Measurements from ENCODE around the gene DNMT3A. TPM values are rescaled to one million over a fixed set of nuclear protein-coding genes. Genes with fewer than 3 reads are reported as not detected.

The DNMT3A gene
- total RNA-seq, 2 experiments from 2014 or later, result 59.9 to 70.1 TPM

DNA sequence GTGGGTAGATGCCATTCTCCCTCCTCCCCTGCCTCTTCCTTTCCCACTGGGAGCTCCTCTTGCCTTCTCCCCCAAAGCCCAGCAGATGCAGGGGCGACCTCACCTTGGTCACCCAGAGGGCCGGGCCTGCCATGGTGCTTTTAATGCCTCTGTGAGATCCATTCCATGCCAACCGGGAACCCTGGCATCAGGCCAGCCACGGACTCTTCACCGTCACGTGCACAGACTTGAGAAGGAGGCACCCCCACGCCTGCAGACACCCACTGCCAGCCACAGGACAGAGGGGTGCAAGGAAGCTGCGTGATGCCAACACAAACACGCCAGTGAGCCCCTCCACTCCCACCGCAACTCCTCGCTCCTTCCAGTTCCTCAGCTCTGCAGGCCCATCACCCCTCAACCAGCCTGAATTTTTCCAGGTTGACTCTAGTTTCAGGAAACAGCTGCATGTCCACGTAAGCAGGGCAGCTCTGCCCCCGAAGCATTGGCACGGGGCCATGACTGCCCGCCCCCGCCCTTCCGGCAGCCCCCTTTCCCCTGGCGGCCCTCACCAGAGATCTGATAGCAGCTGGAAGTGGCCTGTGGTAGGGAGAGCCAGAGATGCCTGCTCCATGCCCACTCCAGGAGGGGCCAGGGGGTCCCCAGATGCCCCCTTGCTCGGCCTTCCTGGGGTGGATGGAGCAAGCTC is 50.8 kb downstream of the DNMT3A start:
- Mint-ChIP-seq H3K36me3 (peaks cover 3% of the 10 kb centered on the region), H3K4me3 (no peak overlapping the region), H3K27ac (no peak overlapping the region), H3K9me3 (ENCODE audit: low read depth) (no peaks in the 10 kb centered on the region), H3K4me1 (peaks cover 53% of the 10 kb centered on the region), H3K27me3 (no peaks in the 10 kb centered on the region)
- CTCF ChIA-PET, result interaction anchor here (1.2 to 8.0 kb wide), 2 partner anchors 13 to 32 kb away, joined by 3 to 65 read pairs; no protein-coding TSS in a partner anchor
- no peak for ATAC-seq
- DNase-seq, result no peak

DNA sequence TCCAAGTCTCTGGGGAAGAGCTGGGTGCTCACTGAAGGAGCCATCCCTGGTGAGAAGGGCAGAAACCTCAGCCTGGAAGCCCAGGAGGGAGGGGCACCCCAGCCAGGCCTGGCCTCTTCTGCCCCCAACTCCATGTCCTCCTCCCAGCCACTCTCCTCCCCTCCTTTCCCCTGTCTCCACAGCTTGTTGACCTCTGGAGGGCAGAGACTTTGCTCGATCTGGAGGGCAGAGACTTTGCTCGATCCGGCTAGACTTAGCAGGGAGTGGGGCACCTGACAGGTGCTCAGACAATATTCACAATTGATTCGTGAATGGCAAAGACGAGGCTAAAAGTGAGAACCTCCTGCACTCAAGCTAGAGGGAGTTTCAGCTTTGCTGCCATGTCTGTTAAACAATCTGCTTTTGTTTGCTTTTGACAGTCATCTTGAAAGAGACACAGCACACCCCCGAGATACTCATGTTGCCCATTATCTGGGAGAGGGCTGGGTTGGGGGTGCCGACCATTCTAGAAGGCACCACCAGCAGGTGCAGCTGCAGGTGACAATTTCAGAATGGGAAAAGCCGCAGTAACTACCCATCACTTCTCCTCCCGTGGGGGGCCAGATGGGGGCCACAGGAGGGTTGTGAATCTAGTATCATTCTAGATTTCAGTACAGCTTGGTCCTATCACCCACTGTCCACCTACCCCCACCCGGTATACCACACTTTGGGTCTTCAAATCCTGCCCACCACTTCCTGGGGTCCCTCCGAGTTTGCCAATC is 54.8 kb downstream of the DNMT3A start:
- H3K27me3 Mint-ChIP-seq, result no peaks in the 10 kb centered on the region
- CTCF ChIA-PET, result interaction anchor here (1.2 to 3.6 kb wide), 8 partner anchors 9 to 280 kb away, joined by 3 to 18 read pairs (median 10); no protein-coding TSS in a partner anchor
- peak overlapping the region; percentile 98 for H3K27ac Mint-ChIP-seq
- peaks cover 37% of the 10 kb centered on the region for H3K4me1 Mint-ChIP-seq
- H3K36me3 Mint-ChIP-seq, result peaks cover 6% of the 10 kb centered on the region
- ATAC-seq, result no peak
- peak overlapping the region; percentile 61 for H3K4me3 Mint-ChIP-seq
- no peak for DNase-seq
- no peaks in the 10 kb centered on the region for H3K9me3 Mint-ChIP-seq (ENCODE audit: low read depth)

DNA sequence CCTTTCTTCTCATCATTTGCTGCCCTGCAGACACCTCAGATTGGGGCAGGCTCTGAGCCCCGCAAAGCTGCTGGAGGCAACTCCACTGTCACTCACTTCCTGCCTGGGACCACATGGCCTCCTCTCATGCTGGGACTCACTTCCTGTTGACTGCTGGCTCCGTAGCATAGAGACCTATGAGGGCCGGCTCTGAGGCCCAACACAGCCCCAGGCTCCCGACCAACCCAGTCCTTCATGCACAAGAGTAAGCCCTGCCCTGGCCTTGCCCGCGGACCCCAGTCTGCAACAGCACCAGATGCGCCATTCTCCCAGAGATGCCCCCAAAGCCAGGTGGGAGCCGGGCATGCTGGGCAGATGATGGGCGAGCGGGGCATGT is 55.7 kb downstream of the DNMT3A start:
- H3K4me1 Mint-ChIP-seq, result peaks cover 36% of the 10 kb centered on the region
- peaks cover 9% of the 10 kb centered on the region for H3K36me3 Mint-ChIP-seq
- ATAC-seq, result peak; percentile 100
- peak overlapping the region; percentile 61 for H3K4me3 Mint-ChIP-seq
- H3K27ac Mint-ChIP-seq, result peak overlapping the region; percentile 98
- CTCF ChIA-PET, result interaction anchor here (1.2 to 3.6 kb wide), 9 partner anchors 8 to 281 kb away, joined by 3 to 18 read pairs (median 7); no protein-coding TSS in a partner anchor
- no peaks in the 10 kb centered on the region for H3K9me3 Mint-ChIP-seq (ENCODE audit: low read depth)
- no peaks in the 10 kb centered on the region for H3K27me3 Mint-ChIP-seq
- peak; percentile 92 for DNase-seq

DNA sequence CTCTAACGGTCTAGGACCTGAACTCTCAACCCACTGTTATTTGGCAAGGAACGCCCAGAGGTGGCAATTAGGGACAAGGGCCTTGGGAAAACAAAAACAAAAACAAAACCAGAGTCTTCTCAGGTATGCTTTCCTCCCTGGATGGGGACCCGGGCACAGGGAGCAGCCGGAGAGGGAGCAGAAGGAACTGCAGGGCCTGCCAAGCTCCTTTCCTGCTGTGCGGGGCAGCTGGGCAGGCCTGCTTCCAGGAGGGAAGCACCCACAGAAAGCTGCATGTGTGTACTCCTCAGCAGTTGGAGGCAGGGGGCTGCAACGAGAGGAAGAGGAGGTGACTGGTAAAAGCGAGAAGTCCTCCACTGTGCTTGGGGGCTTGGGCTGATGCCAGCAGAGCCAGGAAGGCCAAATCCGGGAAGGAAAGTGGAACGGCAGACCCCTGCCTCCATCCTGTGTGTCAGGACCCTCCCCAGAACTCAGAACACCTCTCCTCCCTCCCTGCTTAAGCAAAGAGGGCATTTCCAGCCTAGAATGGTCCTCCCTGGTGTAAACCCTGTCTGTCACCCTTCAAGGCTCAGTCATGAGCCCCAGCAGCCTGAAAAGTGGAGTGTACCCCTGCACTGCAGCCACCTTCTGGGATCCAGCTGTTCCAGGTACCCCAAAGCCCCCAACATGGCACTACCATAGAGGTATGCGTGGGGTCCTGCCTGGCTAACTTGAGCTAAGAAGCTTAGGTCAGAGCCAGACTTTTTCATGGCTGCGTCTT is 56.3 kb downstream of the DNMT3A start:
- DNase-seq (no peak), ATAC-seq (peak; percentile 37)
- peaks cover 36% of the 10 kb centered on the region for H3K4me1 Mint-ChIP-seq
- H3K27me3 Mint-ChIP-seq, result no peaks in the 10 kb centered on the region
- peak overlapping the region; percentile 98 for H3K27ac Mint-ChIP-seq
- no peaks in the 10 kb centered on the region for H3K9me3 Mint-ChIP-seq (ENCODE audit: low read depth)
- H3K36me3 Mint-ChIP-seq, result peaks cover 12% of the 10 kb centered on the region
- H3K4me3 Mint-ChIP-seq, result peak overlapping the region; percentile 61
- CTCF ChIA-PET, result interaction anchor here (1.0 to 3.6 kb wide), 8 partner anchors 7 to 77 kb away, joined by 3 to 18 read pairs (median 10); no protein-coding TSS in a partner anchor

DNA sequence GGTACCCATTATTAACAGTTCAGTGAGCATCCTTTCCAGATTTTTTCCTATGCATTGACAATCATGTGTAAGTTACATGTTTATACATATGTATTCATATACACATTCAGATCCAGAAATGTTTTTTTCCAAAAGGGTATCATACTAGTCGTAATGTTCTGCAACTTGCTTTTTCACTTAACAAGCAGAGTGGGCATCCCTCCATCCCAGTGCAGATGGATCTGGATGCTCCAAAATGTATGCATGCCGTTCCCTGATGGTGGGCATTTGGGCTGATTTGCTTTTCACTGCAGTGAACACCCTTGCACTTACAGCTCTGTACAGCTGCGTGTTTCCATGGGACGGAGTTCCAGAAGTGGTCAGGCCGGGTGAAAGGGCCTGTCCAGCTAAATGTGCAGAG is 57.0 kb downstream of the DNMT3A start:
- Mint-ChIP-seq H3K9me3 (ENCODE audit: low read depth) (no peaks in the 10 kb centered on the region), H3K27ac (peak overlapping the region; percentile 98), H3K4me1 (peaks cover 41% of the 10 kb centered on the region), H3K4me3 (no peak overlapping the region), H3K36me3 (peaks cover 14% of the 10 kb centered on the region), H3K27me3 (no peaks in the 10 kb centered on the region)
- no peak for DNase-seq
- ATAC-seq, result no peak
- CTCF ChIA-PET, result interaction anchor here (1.0 to 3.6 kb wide), 4 partner anchors 9 to 56 kb away, joined by 3 to 18 read pairs (median 10); no protein-coding TSS in a partner anchor

DNA sequence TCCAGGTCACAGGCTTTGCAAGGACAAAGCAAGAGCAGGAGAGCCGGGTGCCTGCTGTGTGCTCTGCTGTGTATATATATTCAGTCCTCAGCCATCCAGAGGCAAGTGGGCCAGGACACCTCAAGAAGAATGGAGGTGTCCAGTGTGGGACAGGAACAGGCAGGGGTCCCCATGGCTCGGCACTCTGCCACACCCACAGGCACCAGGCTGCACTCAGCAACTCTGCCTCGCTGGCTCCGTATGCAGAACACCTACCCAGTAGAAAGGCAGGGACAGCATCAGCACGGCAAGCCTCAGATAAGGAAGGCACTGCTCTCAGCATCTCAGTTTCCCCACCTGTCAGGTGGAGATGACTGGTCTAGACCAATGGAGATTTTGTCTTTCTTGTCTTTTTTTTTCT is 57.8 kb downstream of the DNMT3A start:
- DNase-seq, result no peak

DNA sequence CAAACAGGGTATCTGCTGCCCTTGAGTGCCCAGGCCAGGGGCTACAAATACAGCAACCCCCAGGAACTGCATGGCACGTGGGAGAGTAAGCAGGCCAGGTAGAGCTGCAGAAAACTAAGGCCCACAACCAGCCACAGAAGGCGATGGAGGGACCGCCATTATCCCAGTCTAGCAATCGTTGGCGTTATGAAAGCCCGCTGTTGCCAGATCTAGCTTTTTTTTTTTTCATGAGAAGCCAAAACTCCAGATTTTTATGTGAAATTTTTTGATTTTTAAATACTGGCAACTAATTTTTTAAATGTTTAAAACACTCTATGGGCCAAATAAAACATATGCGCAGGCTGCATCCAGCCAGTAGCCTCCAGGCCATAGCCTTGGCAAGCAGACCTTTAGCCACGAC is 59.8 kb downstream of the DNMT3A start:
- peaks cover 14% of the 10 kb centered on the region for H3K36me3 Mint-ChIP-seq
- ATAC-seq (no peak), DNase-seq (no peak)
- CTCF ChIA-PET, result no interaction called here
- H3K4me3 Mint-ChIP-seq, result no peak overlapping the region
- no peak overlapping the region for H3K27ac Mint-ChIP-seq
- peaks cover 56% of the 10 kb centered on the region for H3K4me1 Mint-ChIP-seq
- no peaks in the 10 kb centered on the region for H3K9me3 Mint-ChIP-seq (ENCODE audit: low read depth)
- no peaks in the 10 kb centered on the region for H3K27me3 Mint-ChIP-seq

More for the DNA sequence above, 57.8 kb downstream of the DNMT3A start:
- CTCF ChIA-PET, result interaction anchor here (1.8 kb wide), 1 partner anchor 20 kb away, joined by 4 read pairs; no protein-coding TSS in a partner anchor
- Mint-ChIP-seq H3K36me3 (peaks cover 14% of the 10 kb centered on the region), H3K9me3 (ENCODE audit: low read depth) (no peaks in the 10 kb centered on the region), H3K27me3 (no peaks in the 10 kb centered on the region), H3K27ac (no peak overlapping the region), H3K4me3 (no peak overlapping the region), H3K4me1 (peaks cover 49% of the 10 kb centered on the region)
- no peak for ATAC-seq

DNA sequence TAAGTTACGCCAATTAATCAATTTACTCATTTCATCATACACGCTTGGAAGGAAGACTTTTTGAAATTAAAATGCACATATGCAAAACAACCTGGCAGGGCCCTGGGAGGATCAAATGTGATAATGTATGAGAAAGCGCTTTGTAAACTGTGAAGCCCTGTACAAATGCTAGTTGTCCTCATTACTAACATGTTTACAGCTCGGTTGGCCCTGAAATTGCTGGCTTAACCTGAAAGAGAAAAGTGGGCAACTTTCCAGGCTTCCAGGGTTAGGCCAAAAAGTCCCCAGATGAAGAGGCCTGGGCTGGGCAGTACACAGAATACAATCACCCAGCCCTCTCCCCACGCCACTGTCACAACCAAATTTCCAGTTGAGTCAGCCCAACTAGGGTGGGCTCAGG is 60.2 kb downstream of the DNMT3A start:
- peaks cover 14% of the 10 kb centered on the region for H3K36me3 Mint-ChIP-seq
- CTCF ChIA-PET, result no interaction called here
- no peak for ATAC-seq
- H3K27ac Mint-ChIP-seq, result no peak overlapping the region
- H3K27me3 Mint-ChIP-seq, result no peaks in the 10 kb centered on the region
- H3K9me3 Mint-ChIP-seq (ENCODE audit: low read depth), result no peaks in the 10 kb centered on the region
- DNase-seq, result no peak
- peaks cover 55% of the 10 kb centered on the region for H3K4me1 Mint-ChIP-seq
- H3K4me3 Mint-ChIP-seq, result no peak overlapping the region

DNA sequence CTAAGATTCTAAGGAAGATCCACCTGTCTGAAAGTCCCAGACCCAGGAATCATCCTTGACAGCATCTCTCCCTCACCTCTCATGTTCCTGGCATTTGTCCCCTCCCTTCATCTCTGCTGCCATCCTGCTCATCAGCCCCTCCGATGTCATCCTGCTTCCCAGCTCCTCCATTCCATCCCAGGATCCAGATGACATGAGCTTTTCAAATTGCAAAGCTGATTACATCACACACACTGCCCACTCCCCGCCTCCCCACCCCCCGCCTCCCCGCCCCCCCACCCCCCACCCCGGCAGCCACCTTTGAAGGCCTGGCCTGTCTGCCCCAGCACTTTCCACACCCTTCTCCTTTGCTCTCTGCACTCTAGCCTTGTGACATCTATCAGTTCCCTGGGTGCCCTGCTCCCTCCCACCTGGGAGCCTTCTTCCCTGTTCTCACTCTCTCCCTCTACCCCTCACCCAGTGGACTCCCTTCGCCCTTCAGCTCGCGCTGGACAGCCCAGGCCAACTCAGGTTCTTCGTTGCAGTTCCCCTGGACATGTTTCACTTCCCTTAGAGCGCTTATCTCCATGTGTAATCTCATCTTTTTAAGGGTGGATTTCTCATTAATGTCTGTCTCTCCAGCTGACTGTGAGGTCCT is 61.6 kb downstream of the DNMT3A start:
- ATAC-seq, result no peak
- H3K27me3 Mint-ChIP-seq, result no peaks in the 10 kb centered on the region
- CTCF ChIA-PET, result interaction anchor here (0.8 to 5.2 kb wide), 4 partner anchors 12 to 96 kb away, joined by 3 to 65 read pairs (median 4); no protein-coding TSS in a partner anchor
- H3K27ac Mint-ChIP-seq, result peak overlapping the region; percentile 92
- no peak overlapping the region for H3K4me3 Mint-ChIP-seq
- peaks cover 55% of the 10 kb centered on the region for H3K4me1 Mint-ChIP-seq
- no peak for DNase-seq
- peaks cover 13% of the 10 kb centered on the region for H3K36me3 Mint-ChIP-seq
- no peaks in the 10 kb centered on the region for H3K9me3 Mint-ChIP-seq (ENCODE audit: low read depth)

DNA sequence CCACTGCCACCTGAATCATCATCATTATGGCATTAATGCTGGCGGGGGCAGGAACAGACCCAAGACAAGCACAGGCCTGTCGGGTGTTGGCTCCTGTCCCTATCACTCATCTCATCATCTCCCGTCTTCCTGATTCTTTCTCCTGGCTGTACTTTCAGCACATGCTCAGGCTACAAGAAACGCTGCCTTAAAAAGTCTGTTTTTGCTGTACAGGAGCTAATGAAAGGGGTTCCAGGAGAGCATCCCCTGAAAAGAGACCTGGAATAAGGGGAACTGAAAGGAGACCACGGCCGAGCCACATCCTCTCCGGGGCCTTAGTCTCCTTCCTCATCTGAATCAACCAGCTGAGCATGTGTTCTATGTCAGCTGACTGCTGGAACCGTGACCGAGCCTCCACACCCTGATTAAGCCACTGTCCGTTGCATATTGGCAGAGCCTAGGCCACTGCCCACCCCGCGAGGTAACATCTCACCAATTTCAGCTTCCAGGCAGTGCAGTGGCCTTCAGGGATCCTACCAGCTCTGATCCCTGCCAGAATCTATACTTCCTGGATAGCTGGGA is 62.6 kb downstream of the DNMT3A start:
- no peaks in the 10 kb centered on the region for H3K27me3 Mint-ChIP-seq
- CTCF ChIA-PET, result interaction anchor here (0.6 to 5.2 kb wide), 8 partner anchors 12 to 245 kb away, joined by 3 to 65 read pairs (median 4); no protein-coding TSS in a partner anchor
- ATAC-seq, result no peak
- H3K4me1 Mint-ChIP-seq, result peaks cover 56% of the 10 kb centered on the region
- H3K9me3 Mint-ChIP-seq (ENCODE audit: low read depth), result no peaks in the 10 kb centered on the region
- peak overlapping the region; percentile 92 for H3K27ac Mint-ChIP-seq
- no peak overlapping the region for H3K4me3 Mint-ChIP-seq
- DNase-seq, result no peak
- H3K36me3 Mint-ChIP-seq, result peaks cover 11% of the 10 kb centered on the region

DNA sequence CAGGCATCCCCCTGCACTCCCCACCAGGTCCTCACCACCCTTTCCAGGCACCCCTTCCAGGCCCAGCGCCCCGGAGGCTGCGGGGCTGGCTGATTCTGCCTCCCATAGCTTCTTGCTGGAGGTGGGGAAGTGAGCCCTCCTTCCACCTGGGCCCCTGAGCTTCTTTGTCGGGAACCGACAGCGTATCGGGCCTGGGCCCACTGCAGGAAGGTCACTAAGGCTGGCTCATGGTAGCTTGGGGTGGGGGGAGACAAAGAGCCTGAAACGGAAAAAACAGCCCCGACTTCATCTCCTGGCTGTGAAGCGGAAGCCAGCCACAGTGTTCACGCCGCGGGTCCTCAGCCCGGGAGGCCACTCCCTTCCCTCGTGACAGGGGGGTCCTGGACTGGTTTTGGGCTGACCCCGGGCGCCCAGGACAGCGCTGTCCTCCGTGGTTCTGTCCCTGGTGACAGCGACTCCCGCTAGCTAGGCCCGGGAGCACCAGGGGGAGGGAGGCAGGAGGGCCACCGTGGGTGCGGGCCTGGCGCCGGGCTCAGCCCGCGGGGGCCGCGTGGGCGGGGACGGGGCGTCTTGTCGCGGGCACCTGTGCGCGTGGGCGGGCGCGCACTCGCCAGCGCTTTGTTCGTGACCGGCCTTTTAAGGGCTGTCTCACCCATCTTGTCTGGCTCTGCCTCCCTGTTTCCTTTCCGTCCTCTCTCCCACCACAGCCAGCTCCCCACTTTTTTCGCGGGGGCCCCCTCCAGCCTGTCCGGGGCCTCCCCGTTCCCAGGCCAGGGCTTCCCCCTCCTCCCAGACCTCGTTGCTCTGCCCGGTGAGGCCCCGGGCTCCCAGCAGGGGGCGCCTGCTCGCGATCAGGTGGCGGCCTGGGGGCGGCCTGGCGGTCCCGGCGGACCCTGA is 64.9 kb downstream of the DNMT3A start:
- DNase-seq (peak; percentile 84), ATAC-seq (peak; percentile 79)
- CTCF ChIA-PET, result interaction anchor here (0.8 to 5.2 kb wide), 28 partner anchors 10 to 313 kb away, joined by 3 to 65 read pairs (median 6); partner anchors contain the start of gene DNMT3A
- Mint-ChIP-seq H3K4me1 (peaks cover 70% of the 10 kb centered on the region), H3K36me3 (peaks cover 15% of the 10 kb centered on the region), H3K27me3 (no peaks in the 10 kb centered on the region), H3K27ac (peak overlapping the region; percentile 92), H3K9me3 (ENCODE audit: low read depth) (no peaks in the 10 kb centered on the region), H3K4me3 (peak overlapping the region; percentile 65)
